HG03064 (cell line): Measurements from ENCODE around the gene THBS4.

ENCODE experiments used
- ATAC-seq: cut with Tn5 transposase; IDR thresholded peaks from one replicate; pipeline ENCODE4 v1.9.1; 2021; ENCODE audit warnings: low read depth; ENCODE audit not compliant: unreplicated experiment

Gene THBS4

DNA sequence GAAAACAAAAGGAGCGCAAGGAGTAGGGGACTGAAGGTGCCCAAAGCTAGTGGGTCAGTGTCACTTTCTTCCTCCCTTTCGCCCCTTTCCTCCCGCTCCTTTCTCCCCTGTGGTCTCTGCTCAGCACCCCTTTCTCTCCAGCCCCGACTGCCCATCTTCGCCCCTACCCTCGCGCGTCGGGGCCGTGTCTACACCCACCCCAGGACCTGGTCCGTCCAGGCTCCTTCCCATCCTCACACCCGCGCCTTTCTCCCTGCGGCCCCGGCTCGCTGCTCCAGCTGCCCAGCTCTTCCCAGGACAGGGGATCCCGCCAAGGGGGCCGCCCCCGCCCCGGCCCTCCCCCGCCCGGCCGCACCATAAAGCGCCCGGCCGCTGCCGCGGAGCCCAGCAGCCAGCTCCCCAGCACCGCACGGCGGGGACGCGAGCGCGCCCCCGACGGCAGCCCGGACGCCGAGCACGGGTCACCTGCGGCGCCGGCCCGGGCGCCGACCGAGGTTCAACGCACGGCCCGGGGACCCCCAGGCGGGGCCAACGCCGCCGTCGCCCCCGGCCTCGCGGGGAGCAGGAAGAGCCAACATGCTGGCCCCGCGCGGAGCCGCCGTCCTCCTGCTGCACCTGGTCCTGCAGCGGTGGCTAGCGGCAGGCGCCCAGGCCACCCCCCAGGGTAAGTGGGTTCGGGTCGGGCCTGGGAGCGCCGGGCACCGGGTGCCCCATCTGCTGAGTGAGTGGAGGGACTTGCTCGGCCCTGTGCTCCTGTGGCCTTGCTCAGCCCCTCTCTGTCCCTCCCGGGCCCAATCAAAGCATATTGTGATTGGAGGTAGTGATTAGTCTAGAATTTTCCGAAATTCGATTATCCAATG lies at the start of gene THBS4:
TSS of gene THBS4 (plus strand) at position 387 of the 860 bp plus-strand sequence. CDS start at position 577, 190 bp downstream.
- ATAC-seq, result no peak

DNA sequence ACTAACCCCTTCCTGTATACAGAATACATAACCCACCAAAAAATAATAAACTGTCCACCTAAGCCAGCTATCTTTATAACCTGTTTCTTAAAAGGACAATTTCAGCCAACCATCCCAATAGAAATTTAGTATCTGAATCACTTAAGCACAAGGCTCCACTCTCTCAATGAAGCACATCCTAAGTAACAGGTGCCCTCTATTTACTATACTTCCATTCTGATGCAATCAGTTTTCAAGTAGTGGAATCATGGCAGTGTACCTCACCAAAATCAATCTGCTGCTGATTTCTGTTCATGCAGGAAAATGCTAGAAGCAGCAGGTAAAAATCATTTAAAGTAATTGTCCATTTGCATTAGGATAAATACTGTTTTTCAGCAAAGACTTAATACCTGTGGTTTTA lies 48.9 kb upstream of the THBS4 start:
- ATAC-seq, result no peak

DNA sequence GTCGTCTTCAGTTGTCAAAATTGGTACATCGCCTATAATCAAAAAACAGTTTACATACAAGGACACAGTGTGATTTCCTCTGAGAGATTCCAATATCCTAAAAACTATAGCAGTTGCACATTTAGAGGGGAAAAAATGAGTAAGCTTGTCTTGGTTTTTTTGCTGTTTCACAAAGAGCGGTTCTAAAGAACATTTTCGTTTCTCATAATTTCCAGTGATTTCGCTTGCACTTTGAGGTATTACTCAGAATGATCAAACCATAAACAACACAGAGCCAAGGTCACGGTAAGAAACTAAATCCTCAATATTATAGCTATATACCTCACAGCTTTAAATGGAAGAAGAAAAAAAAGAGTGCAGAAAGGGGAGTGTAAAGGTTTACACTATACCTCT lies 44.9 kb upstream of the THBS4 start:
- ATAC-seq, result peak; percentile 49

GRCh38 chr5:79990598-79991507 lies 44.3 kb upstream of the THBS4 start, which contains the start of gene MTX3:
MTX3 (minus strand) TSS chr5:79991262; CDS start chr5:79991238, 24 bp downstream.
- ATAC-seq, result peak; percentile 79

DNA sequence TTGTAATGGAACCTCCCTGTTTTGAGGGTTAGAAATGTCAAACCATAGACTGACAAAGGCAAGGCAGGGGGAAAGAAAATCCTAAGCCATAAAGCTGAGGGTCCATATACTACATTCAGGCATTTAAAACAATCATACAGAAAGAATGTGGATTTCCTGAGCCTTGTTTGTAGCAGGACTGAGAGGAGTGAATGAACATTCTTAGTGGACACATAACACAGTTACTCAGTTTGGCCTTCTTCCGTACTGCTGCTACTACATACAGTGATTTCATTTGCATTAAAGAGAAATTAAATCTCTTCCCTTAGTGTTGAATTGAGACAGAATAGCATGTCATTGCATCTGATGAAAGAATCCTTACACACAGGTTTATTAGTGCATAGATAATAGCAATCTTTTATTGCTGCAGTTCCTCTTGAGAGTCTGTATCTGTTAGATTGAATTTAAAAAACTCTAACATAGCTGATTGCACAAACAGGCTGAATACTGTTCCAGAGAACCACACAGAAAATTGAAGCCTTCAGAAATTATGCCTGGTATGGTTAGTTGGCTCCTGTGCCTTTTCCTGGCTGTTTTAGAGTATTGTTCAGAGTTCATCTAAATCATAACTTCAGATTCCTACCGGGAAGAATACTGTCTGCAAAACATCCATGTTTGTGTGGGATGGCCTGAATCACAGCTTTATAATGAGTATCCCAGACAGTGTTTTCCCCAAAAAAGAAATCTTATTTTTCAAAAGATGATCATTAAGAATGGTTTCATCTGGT lies 42.1 kb upstream of the THBS4 start:
- no peak for ATAC-seq

- ATAC-seq, result no peak
Observed at GRCh38 chr5:79999722-80000121, 35.4 kb upstream of the THBS4 start.

- no peak for ATAC-seq
Observed at GRCh38 chr5:80002677-80003076, 32.5 kb upstream of the THBS4 start.

- ATAC-seq, result no peak
Observed at GRCh38 chr5:80008995-80009765, 26.0 kb upstream of the THBS4 start.

DNA sequence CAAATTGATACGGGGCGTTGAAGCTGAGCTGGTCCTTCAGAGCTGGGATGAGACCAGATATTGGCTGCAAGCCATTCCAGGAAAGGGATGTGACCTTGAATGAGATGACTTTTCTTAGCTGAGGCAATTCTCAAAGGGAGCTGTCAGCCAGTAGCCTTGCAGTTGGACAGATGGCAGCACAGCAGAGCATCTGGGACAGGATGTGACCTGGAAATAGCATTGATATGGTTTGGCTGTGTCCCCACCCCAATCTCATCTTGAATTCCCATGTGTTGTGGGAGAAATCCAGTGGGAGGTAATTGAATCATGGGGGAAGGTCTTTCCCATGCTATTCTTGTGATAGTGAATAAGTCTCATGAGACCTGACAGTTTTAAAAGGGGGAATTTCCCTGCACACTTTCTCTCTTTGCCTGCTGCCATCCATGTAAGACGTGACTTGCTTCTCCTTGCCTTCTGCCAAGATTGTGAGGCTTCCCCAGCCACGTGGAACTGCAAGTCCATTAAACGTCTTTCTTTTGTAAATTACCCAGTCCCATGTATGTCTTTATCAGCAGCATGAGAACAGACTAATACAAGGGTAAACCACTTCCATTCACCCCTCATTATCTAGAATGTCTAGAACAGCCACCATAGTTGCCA lies 24.3 kb upstream of the THBS4 start:
- ATAC-seq, result no peak

- no peak for ATAC-seq
Observed at GRCh38 chr5:80025069-80025468, 10.1 kb upstream of the THBS4 start.

DNA sequence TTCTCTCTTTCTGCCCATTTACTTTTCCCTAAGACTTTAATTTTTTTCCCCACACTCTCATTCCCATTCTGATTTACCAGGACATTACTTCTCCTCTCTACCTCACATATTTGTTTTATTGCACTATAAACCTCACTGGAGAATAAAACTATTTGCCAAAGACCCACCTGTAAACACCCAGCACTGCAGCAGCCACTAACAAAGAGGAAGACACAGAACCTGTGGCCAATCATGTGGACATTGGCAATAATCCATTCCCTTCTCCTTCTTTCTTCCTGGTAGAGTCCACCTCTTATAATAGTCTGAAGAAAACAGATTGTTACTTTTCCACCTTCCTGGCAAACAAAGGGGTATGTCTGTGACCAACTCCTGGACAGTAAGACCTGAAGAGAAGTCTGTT lies 8.3 kb upstream of the THBS4 start:
- no peak for ATAC-seq

DNA sequence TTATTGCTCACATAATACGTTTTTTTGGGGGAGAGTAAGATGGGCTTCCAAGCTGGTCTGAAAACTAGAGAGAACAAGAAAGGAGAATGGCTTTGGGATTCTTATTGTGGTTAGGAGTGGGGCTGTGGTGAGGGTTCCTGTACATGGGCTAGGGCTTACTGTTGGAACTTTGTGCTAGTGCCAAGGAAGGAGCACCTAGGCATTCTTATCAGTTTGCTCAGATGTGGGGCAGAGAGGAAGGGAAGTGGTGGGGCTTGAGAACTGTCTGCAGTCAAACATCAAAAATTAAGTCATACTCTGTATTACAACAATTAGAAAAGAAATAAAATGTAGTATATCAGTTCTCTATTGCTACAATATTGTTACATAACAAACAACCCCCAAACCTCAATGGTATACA lies 4.0 kb upstream of the THBS4 start:
- ATAC-seq, result no peak

GRCh38 chr5:80033513-80033912 lies 1.6 kb upstream of the THBS4 start:
- no peak for ATAC-seq

GRCh38 chr5:80034559-80034958 lies 589 bp upstream of the THBS4 start:
- no peak for ATAC-seq

DNA sequence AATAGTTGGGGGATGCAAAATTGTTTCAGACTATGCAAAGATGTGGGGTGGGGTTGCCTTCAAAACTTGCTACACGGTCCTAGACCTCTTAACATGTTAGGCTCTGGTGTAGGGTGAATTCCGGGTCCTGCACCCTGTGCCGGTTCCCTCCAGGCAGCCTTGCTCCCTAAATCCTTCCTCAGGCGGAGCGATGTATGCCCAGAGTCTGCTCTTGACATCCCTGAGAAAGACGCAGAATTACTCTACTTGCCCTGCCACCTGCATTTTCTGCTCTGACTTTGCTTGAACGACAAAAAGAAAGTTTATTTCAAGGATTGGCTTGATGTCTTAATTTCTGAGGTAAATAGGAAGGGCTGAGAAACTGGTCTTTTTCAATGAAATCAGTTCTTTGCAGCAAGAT lies 691 bp downstream of the THBS4 start:
- ATAC-seq, result no peak

- ATAC-seq, result no peak
Observed at GRCh38 chr5:80036615-80037014, 1.5 kb downstream of the THBS4 start.

- no peak for ATAC-seq
Observed at GRCh38 chr5:80037366-80037765, 2.2 kb downstream of the THBS4 start.

DNA sequence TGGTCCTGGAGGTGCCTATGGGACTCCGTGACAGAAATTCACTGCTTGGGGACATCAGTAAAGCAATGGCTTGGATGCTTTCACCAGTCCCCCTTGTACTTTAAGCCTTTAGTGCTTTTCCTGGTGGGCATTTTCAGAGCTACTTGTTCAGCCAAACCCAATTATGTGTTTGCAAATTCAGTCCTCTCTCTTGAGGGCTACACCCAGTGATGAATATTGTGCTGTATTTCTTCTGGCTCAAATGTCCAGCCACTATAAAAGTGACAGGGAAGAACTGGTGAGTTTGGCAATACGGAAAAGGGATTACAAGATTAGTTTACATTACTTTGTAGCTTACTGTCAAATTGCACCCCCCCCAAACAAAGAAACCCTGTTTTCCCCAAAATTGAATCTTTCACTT lies 4.5 kb downstream of the THBS4 start:
- ATAC-seq, result no peak

GRCh38 chr5:80041527-80041926 lies 6.4 kb downstream of the THBS4 start:
- ATAC-seq, result no peak
